ENCODE data around the gene TRERF1. TPM values are rescaled to one million over a fixed set of nuclear protein-coding genes. Genes with fewer than 3 reads are reported as not detected.

The TRERF1 gene
- polyA plus RNA-seq, 3 donors: 12.7 to 14.0 (median 13.7) TPM

GRCh38 chr6:42428326-42429041 lies 23.2 kb downstream of the TRERF1 start:
- DNase-seq (ENCODE audit: low read depth in 3 of 3, low spot score in 2 of 3): no peak

GRCh38 chr6:42427871-42428270 lies 23.9 kb downstream of the TRERF1 start:
- no peak for DNase-seq (ENCODE audit: low read depth in 3 of 3, low spot score in 2 of 3)

- no peak for DNase-seq (ENCODE audit: low read depth in 3 of 3, low spot score in 2 of 3)
Observed at GRCh38 chr6:42426191-42426590, 25.5 kb downstream of the TRERF1 start.

DNA sequence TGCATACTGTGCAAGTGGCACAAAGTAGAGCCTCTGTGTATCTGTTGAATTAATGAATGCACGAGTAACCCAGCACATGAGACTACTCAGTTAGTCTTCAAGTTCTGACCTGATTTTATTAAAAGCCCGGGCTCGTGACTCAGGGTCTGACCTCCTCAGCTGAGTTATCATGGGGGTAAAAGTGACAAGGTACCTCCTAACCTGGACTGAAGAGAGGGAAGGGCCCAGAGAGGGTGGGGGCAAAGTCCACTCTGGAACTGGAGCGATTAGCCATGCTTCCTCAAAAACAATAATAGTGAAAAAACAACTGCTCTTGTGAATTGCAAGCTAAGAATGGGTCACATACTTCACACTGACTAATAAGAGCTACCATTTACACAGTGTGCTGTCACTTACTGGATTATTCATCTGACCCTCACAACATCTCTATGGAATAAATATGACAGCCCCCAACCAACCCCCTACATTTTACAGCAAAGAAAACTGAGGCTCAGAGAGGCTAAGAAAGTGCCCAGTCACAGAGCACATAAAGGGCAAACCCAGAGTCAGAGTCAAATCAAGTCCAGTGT lies 26.7 kb downstream of the TRERF1 start:
- DNase-seq (ENCODE audit: low read depth in 3 of 3, low spot score in 2 of 3): no peak

DNA sequence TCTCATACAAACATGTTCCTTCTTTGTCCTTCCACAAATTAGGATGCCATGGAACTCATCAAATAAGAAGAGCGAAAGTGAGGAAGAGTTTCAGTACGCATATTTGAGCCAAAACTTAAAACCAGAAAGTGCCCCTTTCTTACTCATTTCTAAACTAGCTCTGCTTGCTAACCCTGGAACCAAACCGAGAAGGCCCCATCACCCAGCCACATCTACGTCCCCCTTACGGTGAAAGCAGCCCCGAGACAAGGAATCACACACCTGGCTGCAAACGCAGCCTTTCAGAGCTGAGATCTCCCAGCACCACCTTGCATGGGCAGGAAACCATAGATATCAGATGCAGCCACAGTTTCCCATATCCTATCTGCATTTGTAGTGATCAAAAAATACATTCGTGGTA lies 28.5 kb downstream of the TRERF1 start:
- DNase-seq (ENCODE audit: low read depth in 3 of 3, low spot score in 2 of 3): no peak

- DNase-seq (ENCODE audit: low read depth in 3 of 3, low spot score in 2 of 3): no peak
Observed at GRCh38 chr6:42420741-42421140, 31.0 kb downstream of the TRERF1 start.

DNA sequence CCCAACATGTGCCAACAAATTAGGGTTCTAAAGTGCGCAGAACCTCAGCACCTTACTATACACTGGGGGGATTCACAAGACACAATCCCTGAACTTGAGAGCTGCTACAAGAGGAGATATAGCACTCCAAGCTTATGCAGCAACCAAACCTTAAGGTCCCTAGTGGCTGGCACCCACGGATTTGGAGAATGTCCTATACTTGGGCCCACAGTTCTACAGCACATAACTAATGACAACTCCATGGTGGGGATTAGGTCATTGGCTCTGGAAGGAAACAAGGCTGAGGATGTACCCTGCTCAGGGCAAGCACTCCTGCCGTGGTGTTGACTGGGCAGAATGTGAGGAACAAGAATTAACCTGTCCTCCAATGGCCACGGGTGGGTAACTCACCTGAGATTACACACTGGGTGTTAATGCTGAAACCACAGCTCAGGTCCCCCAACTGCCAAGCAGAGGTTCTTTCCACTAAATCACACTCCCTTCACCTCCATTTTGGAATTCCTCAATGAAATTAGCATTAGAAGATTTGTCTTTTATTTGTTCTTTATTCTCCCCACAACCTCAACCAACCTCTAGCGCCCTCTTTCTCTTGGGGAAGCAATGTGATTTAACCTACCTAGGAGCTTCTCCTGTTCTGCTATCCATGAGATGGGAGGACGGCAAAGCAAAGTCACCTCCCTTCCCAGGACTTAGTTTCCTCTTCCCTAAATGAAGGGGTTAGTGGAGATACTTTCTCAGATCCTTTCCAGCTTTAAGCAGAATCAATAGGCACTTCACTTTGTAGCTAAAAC lies 32.0 kb downstream of the TRERF1 start:
- DNase-seq (ENCODE audit: low read depth in 3 of 3, low spot score in 2 of 3): no peak

DNA sequence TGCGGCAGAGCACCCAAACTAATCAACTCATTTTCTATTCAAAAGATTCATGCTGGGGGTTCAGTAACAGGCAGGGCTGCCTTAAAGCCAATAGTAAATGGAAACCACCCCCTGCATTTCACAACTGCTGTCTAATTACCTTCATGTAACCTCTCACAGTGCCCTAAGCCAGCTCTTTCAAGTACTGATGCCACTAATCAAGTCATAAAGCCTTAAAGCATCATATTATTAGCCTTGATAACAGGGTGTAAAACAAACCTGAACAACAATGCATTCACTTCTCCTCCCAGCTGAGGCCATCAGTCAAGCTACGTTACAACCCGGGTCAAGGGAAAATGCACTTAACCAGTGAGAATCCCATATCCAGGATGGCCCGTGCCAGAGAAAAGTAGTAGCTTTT lies 33.0 kb downstream of the TRERF1 start:
- DNase-seq (ENCODE audit: low read depth in 3 of 3, low spot score in 2 of 3): no peak

DNA sequence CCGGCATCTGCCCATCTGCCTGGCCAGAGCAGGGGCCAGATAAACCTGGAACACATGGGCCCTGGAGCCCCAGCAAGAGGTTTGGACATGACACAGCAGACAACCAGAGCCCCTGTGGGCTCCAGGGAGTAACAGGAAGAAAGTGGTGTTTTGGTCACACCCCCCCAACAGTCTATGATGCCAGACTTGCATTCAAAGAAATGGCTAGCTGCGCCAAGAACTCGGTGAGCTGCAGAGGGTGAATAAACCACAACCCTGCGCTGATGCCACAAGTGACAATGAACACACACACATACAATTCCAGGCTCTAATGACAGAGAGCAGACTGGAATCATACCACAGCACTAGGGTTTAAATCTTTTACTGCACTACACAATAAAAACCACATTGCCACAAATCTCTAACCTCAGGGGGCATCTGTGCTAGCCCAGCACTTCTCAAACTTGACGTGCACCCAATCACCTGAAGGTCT lies 34.0 kb downstream of the TRERF1 start:
- no peak for DNase-seq (ENCODE audit: low read depth in 3 of 3, low spot score in 2 of 3)

- no peak for DNase-seq (ENCODE audit: low read depth in 3 of 3, low spot score in 2 of 3)
Observed at GRCh38 chr6:42411406-42411805, 40.3 kb downstream of the TRERF1 start.

- no peak for DNase-seq (ENCODE audit: low read depth in 3 of 3, low spot score in 2 of 3)
Observed at GRCh38 chr6:42410861-42411260, 40.9 kb downstream of the TRERF1 start.

DNA sequence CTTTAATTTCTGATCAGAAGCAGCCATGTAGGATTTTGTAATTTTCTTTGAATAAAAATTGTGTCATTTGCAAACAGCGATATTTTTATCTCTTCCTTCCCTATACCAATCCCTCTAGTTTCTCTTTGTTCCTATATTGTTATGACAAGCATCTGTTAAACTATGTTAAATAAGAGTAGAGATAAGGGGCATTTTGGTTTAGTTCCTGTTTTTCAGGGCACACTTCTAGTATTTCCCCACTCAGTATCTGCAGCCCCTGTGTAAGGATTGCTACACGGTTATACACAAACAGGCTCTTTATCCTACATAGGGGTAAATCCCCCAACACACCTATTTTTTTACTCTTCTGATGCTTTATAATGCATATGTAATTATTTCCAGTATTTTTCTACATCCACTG lies 42.1 kb downstream of the TRERF1 start:
- DNase-seq (ENCODE audit: low read depth in 3 of 3, low spot score in 2 of 3): no peak

- DNase-seq (ENCODE audit: low read depth in 3 of 3, low spot score in 2 of 3): no peak
Observed at GRCh38 chr6:42407379-42407778, 44.3 kb downstream of the TRERF1 start.

- DNase-seq (ENCODE audit: low read depth in 3 of 3, low spot score in 2 of 3): no peak
Observed at GRCh38 chr6:42406306-42407280, 45.1 kb downstream of the TRERF1 start.

GRCh38 chr6:42405021-42405420 lies 46.7 kb downstream of the TRERF1 start:
- no peak for DNase-seq (ENCODE audit: low read depth in 3 of 3, low spot score in 2 of 3)

DNA sequence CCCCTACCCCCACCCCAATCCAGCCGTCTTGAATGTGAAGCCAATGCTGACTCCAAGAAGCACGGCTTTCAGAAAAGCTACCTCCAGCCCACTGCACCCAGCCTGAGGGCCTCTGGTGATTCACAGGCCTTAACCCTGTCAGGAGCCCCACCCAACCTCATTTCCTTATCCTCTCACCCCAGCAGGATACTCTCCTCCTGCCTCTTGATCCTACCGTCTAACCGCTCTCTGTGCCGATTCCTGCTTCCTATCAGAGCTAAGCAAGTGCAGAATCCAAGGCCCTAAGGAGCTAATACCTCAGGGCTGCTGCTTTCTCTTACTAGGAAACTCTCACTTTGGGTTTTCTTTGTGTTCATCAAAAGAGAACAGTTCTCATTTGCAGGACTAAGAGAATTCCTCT lies 47.2 kb downstream of the TRERF1 start:
- DNase-seq (ENCODE audit: low read depth in 3 of 3, low spot score in 2 of 3): no peak

DNA sequence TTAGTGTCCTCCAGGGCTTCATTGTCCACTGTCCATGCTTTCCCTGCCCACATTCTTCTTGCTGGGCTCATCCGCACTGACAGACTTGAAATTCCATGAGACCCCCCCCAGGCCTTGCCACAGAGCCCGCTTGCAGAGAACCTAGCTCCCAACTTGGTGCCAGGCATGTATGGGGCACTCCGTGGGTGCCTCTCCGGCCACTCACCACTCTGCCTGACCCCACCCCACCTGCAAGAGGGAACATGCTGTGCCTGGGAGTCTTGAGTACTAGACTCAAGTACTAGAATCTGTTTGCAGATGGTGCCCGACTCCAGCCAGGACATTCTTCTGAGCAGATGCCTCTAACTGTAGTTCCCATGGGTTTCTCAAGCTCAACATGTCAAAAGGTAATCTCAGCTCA lies 47.9 kb downstream of the TRERF1 start:
- DNase-seq (ENCODE audit: low read depth in 3 of 3, low spot score in 2 of 3): no peak

DNA sequence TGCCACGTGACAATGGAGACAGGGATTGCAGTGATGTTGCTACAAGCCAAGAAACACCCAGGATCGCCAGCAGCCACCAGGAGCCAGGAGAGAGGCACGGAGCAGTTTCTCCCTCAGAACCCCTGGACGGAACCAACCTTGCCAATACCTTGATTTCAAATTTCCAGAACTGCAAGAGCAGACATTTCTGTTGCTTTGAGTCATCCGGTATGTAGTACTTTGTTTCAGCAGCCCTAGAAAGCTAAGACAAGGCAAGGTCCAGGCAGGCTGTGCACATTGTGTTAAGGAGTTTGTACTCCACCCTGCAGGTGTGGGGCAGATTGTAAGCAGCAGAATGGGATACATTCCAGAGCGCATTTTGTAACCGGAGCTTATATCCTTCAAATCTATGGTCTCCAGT lies 48.3 kb downstream of the TRERF1 start:
- DNase-seq (ENCODE audit: low read depth in 3 of 3, low spot score in 2 of 3): no peak

GRCh38 chr6:42402184-42402583 lies 49.5 kb downstream of the TRERF1 start:
- no peak for DNase-seq (ENCODE audit: low read depth in 3 of 3, low spot score in 2 of 3)

- no peak for DNase-seq (ENCODE audit: low read depth in 3 of 3, low spot score in 2 of 3)
Observed at GRCh38 chr6:42401613-42401951, 50.1 kb downstream of the TRERF1 start.
